Endothelial cell of umbilical vein (primary cell): ENCODE results near the gene MRGPRF.

Source experiments
- FOS ChIP-seq: IDR thresholded peaks from 2 replicates; pipeline ENCODE4 v1.6.1; 2011; ENCODE audit warnings: mild to moderate bottlenecking, low read length, moderate library complexity, borderline replicate concordance; ENCODE audit not compliant: insufficient read depth
- JUN ChIP-seq: IDR thresholded peaks from 2 replicates; pipeline ENCODE4 v1.6.1; 2011; ENCODE audit warnings: borderline replicate concordance, low read depth; ENCODE audit not compliant: insufficient read length, insufficient read depth
- MYC ChIP-seq: IDR thresholded peaks from one replicate; pipeline ENCODE4 v1.6.1; 2011; ENCODE audit warnings: mild to moderate bottlenecking, low read depth, low read length
- POLR2A ChIP-seq: IDR thresholded peaks from 2 replicates; pipeline ENCODE4 v1.6.1; 2012; ENCODE audit warnings: low read depth, mild to moderate bottlenecking, control low read depth, low read length
- POLR2AphosphoS5 ChIP-seq: IDR thresholded peaks from 2 replicates; pipeline ENCODE4 v1.6.1; 2012; ENCODE audit warnings: low read depth, mild to moderate bottlenecking, control low read depth, low read length, moderate library complexity; ENCODE audit not compliant: insufficient read depth
- TF ChIP-seq, protein P1 (sequence below), 2 donors: IDR thresholded peaks; 1 replicate in 1 of 2; 2 replicates in 1 of 2; pipeline ENCODE4 v1.5.1; 2011; ENCODE audit warnings: low read length in 2 of 2, mild to moderate bottlenecking in 2 of 2, moderate library complexity in 2 of 2, control low read depth in 1 of 2, inconsistent platforms in 1 of 2, low read depth in 1 of 2; ENCODE audit not compliant: insufficient read depth in 1 of 2; ENCODE audit errors: extremely low read depth in 1 of 2

DNA sequence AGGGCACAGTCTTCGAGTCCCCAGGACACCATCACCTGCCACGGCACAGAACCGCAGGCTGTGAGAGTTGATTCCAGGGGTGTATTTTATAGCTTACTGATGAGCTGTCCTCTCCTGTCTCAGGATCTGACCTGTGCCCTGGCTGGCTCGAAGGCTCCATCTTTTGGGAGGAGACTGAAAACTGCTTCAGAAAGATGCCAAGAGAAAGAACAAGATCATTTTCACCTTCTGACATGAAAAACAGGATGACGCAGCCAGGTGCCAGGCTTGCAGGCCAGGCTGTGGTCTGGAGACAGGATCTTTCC is 34.5 kb downstream of the MRGPRF start:
- TF ChIP-seq, protein P1, sequence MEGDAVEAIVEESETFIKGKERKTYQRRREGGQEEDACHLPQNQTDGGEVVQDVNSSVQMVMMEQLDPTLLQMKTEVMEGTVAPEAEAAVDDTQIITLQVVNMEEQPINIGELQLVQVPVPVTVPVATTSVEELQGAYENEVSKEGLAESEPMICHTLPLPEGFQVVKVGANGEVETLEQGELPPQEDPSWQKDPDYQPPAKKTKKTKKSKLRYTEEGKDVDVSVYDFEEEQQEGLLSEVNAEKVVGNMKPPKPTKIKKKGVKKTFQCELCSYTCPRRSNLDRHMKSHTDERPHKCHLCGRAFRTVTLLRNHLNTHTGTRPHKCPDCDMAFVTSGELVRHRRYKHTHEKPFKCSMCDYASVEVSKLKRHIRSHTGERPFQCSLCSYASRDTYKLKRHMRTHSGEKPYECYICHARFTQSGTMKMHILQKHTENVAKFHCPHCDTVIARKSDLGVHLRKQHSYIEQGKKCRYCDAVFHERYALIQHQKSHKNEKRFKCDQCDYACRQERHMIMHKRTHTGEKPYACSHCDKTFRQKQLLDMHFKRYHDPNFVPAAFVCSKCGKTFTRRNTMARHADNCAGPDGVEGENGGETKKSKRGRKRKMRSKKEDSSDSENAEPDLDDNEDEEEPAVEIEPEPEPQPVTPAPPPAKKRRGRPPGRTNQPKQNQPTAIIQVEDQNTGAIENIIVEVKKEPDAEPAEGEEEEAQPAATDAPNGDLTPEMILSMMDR (IDR thresholded peaks at IDR 0.05; ENCODE audit: extremely low read depth in 1 of 2, insufficient read depth in 1 of 2, low read depth in 1 of 2, low read length in 2 of 2): no peak
- no peak for TF ChIP-seq FOS
- TF ChIP-seq POLR2AphosphoS5: no peak
- no peak for TF ChIP-seq POLR2A
- TF ChIP-seq JUN: no peak
- TF ChIP-seq MYC: no peak
